Smooth muscle cell (in vitro differentiated cells): ENCODE measurements around the gene WLS. TPM values are rescaled to one million over a fixed set of nuclear protein-coding genes. Genes with fewer than 3 reads are reported as not detected.

Experiments
- DNase-seq: peaks from one replicate; lab custom pipeline; 2025; ENCODE audit not compliant: unreplicated experiment; lab: John Stamatoyannopoulos, UW
- H2AFZ ChIP-seq: fragments of 200-600 bp; sonication (generic); 2 replicates; pipeline ENCODE4 v1.6.0; 2016; ENCODE audit warnings: antibody characterized with exemption, low read depth, mild to moderate bottlenecking
- H3F3A ChIP-seq: fragments of 200-600 bp; sonication (generic); 2 replicates; pipeline ENCODE4 v1.6.0; 2017; ENCODE audit warnings: antibody characterized with exemption, low read depth
- H3K27ac ChIP-seq: fragments of 200-600 bp; sonication (generic); 2 replicates; pipeline ENCODE4 v1.5.1; 2016; ENCODE audit warnings: low read depth, mild to moderate bottlenecking
- H3K27me3 ChIP-seq: fragments of 200-600 bp; sonication (generic); 2 replicates; pipeline ENCODE4 v1.6.1; 2016; ENCODE audit warnings: low read depth, mild to moderate bottlenecking
- H3K36me3 ChIP-seq: fragments of 200-600 bp; sonication (generic); 2 replicates; pipeline ENCODE4 v1.5.1; 2016; ENCODE audit warnings: low read depth
- H3K4me1 ChIP-seq: fragments of 200-600 bp; sonication (generic); 2 replicates; pipeline ENCODE4 v1.5.1; 2016; ENCODE audit warnings: low read depth
- H3K4me2 ChIP-seq: fragments of 200-600 bp; sonication (generic); 2 replicates; pipeline ENCODE4 v1.6.0; 2016; ENCODE audit warnings: mild to moderate bottlenecking
- H3K4me3 ChIP-seq: fragments of 200-600 bp; sonication (generic); 2 replicates; pipeline ENCODE4 v1.5.1; 2016; ENCODE audit warnings: mild to moderate bottlenecking
- H3K79me2 ChIP-seq: fragments of 200-600 bp; sonication (generic); 2 replicates; pipeline ENCODE4 v1.6.0; 2016; ENCODE audit warnings: low read depth, mild to moderate bottlenecking
- H3K9ac ChIP-seq: fragments of 200-600 bp; sonication (generic); 2 replicates; pipeline ENCODE4 v1.6.0; 2016; ENCODE audit warnings: low read depth
- H3K9me3 ChIP-seq: fragments of 200-600 bp; sonication (generic); replicated peaks from 2 replicates; pipeline ENCODE4 v1.5.1; 2016; ENCODE audit warnings: low read depth
- H4K20me1 ChIP-seq: fragments of 200-600 bp; sonication (generic); 2 replicates; pipeline ENCODE4 v1.6.0; 2016; ENCODE audit warnings: low read depth
- CTCF ChIP-seq: fragments of 200-600 bp; sonication (generic); IDR thresholded peaks from 2 replicates; pipeline ENCODE4 v1.5.1; 2017; ENCODE audit warnings: borderline replicate concordance, mild to moderate bottlenecking, antibody characterized with exemption; ENCODE audit not compliant: insufficient read depth, poor library complexity, severe bottlenecking
- WGBS: methylation state at CpG from one replicate; pipeline ENCODE4 v1.1.7; 2016; ENCODE audit warnings: low lambda C conversion rate; 5-methylcytosine and 5-hydroxymethylcytosine counted together
- polyA plus RNA-seq: library from polyadenylated mRNA; unstranded; fragments of >200 nt; fragmentation: Nextera tagmentation; extraction: Ambion mirVana; gene quantifications from 2 replicates; pipeline ENCODE4 v1.2.1, GENCODE V29; 2016
- total RNA-seq: library from RNA; depleted of rRNA; stranded (reverse); fragments of >200 nt; gene quantifications from 2 replicates; pipeline ENCODE4 v1.2.3, GENCODE V29; 2014

The WLS gene
- total and polyA plus RNA-seq, 2 experiments from 2014 or later: 58.1 to 112 TPM

DNA sequence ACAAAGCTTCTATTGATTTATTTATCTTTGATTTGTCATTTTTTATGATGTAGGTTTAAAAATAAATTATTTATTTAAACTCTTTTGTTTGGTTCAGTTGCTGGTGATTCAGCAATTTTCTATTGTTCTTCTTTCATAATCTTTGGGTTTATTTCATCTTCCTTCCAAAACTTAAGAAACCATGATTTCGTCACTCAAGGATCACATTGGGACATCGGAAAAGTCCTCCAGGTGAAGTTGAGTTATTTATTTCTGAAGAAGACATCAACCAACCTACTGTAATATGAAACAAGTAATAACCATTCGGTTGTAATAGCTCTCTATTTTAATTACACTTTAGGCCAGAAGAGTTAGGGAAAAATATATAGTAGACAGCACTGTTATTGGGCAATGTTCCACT lies 23.0 kb upstream of the WLS start:
- no peaks in the 10 kb centered on the region for H3K27me3 ChIP-seq
- H3K4me1 ChIP-seq: no peaks in the 10 kb centered on the region
- DNase-seq: no peak
- H4K20me1 ChIP-seq: no peaks in the 10 kb centered on the region
- H3K27ac ChIP-seq: no peak overlapping the region
- no peaks in the 10 kb centered on the region for H3K9me3 ChIP-seq
- H3F3A ChIP-seq: no peaks in the 10 kb centered on the region
- no peak overlapping the region for H3K4me3 ChIP-seq
- no peaks in the 10 kb centered on the region for H3K79me2 ChIP-seq
- H3K9ac ChIP-seq: no peak overlapping the region
- WGBS: 92% methylated on average over 3 of the region's 3 CpGs
- H2AFZ ChIP-seq: no peak overlapping the region
- H3K4me2 ChIP-seq: no peak overlapping the region
- no peak for TF ChIP-seq CTCF
- H3K36me3 ChIP-seq: no peaks in the 10 kb centered on the region

GRCh38 chr1:68254667-68255226 lies 22.4 kb upstream of the WLS start:
- Histone ChIP-seq H2AFZ (no peak overlapping the region), H3F3A (no peaks in the 10 kb centered on the region), H3K4me2 (no peak overlapping the region), H3K9me3 (no peaks in the 10 kb centered on the region), H3K9ac (no peak overlapping the region), H4K20me1 (no peaks in the 10 kb centered on the region), H3K79me2 (no peaks in the 10 kb centered on the region), H3K36me3 (no peaks in the 10 kb centered on the region), H3K4me1 (no peaks in the 10 kb centered on the region), H3K27me3 (no peaks in the 10 kb centered on the region), H3K4me3 (no peak overlapping the region), H3K27ac (no peak overlapping the region)
- TF ChIP-seq CTCF: no peak
- DNase-seq: no peak
- WGBS: 91% methylated on average over 3 of the region's 3 CpGs

DNA sequence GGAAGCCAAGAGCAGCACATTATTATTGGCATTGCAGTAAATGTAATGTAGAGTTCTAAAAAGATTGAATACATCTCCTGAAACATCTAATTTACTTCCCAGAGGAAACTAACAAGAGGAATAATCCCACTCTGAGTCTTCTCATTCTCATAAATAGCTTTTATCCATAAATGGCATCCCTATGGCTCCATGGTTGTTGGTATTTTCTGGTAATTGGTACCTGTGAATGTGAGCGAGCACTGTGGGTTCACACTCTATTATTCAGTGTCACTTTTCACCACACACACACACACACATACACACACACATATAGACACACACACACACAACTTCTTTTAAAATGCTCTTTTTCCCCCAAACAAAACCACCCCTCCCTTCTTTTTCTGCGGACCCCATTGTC lies 4.7 kb upstream of the WLS start:
- 94% methylated on average over 2 of the region's 2 CpGs for WGBS
- no peaks in the 10 kb centered on the region for H3K36me3 ChIP-seq
- DNase-seq: no peak
- no peaks in the 10 kb centered on the region for H3K9me3 ChIP-seq
- no peak overlapping the region for H3K27ac ChIP-seq
- no peak overlapping the region for H3K9ac ChIP-seq
- H4K20me1 ChIP-seq: no peaks in the 10 kb centered on the region
- no peak overlapping the region for H3K4me3 ChIP-seq
- no peaks in the 10 kb centered on the region for H3K4me1 ChIP-seq
- TF ChIP-seq CTCF: no peak
- peaks cover 3% of the 10 kb centered on the region for H3F3A ChIP-seq
- no peaks in the 10 kb centered on the region for H3K79me2 ChIP-seq
- no peaks in the 10 kb centered on the region for H3K27me3 ChIP-seq
- no peak overlapping the region for H2AFZ ChIP-seq
- no peak overlapping the region for H3K4me2 ChIP-seq

DNA sequence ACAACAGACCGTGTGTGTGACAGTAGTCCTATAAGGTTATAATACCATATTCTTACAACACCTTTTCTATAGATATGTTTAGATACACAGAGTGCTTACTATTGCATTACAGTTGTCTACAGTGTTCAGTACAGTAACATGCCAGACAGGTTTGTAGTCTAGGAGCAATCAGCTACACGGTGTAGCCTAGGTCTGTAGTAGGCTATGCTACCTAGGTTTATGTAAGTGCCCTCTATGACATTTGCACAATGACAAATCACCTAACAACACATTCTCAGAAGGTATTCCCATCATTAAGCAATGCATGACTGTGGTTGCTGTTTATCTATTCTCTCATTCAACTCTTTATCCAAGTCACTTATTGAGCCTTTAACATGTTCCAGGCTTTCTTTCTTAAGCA lies 1.8 kb upstream of the WLS start:
- Histone ChIP-seq H3K4me1 (peaks cover 16% of the 10 kb centered on the region), H2AFZ (no peak overlapping the region), H3K79me2 (peaks cover 5% of the 10 kb centered on the region), H3K27ac (no peak overlapping the region), H3K9ac (no peak overlapping the region), H3K4me2 (no peak overlapping the region), H3K9me3 (no peaks in the 10 kb centered on the region), H3F3A (peaks cover 9% of the 10 kb centered on the region), H4K20me1 (peaks cover 17% of the 10 kb centered on the region), H3K36me3 (no peaks in the 10 kb centered on the region), H3K27me3 (no peaks in the 10 kb centered on the region), H3K4me3 (no peak overlapping the region)
- TF ChIP-seq CTCF: no peak
- WGBS: 61% methylated on average over 2 of the region's 2 CpGs
- no peak for DNase-seq
